Measurements from ENCODE around the gene BEND7.

The BEND7 gene

DNA sequence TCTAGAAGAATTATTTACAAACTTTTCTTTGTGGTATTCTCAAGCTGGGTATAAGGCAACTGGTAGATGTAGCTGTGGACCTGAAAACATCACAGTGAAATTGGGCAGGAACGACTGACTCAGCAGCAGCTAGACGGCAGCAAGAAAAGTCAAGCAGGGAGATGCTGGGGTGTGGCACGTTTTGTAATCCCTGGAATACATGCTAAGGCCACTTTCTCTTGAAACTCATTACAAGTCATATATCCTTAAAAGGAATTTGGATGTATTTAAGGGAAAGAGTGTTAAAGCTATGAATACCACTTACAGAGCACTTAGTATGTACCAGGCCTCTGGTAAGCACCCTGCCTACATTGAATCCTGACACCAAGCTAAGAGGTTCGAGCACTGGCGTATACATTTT, 17.4 kb downstream of the BEND7 start:
- no peak for DNase-seq (ENCODE audit: low read depth)
- no peak overlapping the region for H3K4me3 ChIP-seq (ENCODE audit: low read depth, low read length)
- TF ChIP-seq, protein P1, sequence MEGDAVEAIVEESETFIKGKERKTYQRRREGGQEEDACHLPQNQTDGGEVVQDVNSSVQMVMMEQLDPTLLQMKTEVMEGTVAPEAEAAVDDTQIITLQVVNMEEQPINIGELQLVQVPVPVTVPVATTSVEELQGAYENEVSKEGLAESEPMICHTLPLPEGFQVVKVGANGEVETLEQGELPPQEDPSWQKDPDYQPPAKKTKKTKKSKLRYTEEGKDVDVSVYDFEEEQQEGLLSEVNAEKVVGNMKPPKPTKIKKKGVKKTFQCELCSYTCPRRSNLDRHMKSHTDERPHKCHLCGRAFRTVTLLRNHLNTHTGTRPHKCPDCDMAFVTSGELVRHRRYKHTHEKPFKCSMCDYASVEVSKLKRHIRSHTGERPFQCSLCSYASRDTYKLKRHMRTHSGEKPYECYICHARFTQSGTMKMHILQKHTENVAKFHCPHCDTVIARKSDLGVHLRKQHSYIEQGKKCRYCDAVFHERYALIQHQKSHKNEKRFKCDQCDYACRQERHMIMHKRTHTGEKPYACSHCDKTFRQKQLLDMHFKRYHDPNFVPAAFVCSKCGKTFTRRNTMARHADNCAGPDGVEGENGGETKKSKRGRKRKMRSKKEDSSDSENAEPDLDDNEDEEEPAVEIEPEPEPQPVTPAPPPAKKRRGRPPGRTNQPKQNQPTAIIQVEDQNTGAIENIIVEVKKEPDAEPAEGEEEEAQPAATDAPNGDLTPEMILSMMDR (conservative IDR thresholded peaks at IDR 0.05; ENCODE audit: low read depth, low read length): no peak

DNA sequence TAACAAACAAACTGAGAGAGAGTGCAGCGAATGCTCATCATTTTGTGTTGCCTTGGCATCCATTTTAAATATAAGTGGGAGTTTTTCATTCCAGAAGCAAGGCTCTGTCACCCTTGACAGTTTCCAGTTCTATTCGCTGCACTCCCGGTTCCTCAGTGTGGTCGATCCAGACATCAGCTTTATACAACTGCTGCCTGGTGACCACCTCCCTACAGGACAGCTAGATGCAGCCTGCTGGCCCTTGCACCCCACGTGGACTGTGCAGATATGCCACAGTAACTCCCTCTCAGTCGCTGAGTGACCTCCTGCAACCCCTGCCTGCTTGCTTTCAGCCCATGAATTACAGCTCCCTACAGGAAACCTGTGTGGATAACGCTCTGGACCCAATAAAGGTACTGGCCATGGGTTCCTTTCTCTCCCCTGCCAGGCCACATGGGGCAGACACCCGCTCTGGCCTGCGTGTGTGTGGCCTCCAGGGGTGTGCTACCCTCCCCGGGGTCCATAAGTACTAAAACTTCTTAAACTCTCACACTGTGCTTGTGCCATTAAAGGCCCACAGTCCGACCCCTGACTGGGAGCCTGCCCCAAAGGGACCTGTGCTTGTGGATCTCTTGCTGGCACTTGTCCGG, 23.6 kb downstream of the BEND7 start:
- no peak for DNase-seq (ENCODE audit: low read depth)
- TF ChIP-seq, protein P1 (conservative IDR thresholded peaks at IDR 0.05; ENCODE audit: low read depth, low read length): no peak
- no peak overlapping the region for H3K4me3 ChIP-seq (ENCODE audit: low read depth, low read length)

DNA sequence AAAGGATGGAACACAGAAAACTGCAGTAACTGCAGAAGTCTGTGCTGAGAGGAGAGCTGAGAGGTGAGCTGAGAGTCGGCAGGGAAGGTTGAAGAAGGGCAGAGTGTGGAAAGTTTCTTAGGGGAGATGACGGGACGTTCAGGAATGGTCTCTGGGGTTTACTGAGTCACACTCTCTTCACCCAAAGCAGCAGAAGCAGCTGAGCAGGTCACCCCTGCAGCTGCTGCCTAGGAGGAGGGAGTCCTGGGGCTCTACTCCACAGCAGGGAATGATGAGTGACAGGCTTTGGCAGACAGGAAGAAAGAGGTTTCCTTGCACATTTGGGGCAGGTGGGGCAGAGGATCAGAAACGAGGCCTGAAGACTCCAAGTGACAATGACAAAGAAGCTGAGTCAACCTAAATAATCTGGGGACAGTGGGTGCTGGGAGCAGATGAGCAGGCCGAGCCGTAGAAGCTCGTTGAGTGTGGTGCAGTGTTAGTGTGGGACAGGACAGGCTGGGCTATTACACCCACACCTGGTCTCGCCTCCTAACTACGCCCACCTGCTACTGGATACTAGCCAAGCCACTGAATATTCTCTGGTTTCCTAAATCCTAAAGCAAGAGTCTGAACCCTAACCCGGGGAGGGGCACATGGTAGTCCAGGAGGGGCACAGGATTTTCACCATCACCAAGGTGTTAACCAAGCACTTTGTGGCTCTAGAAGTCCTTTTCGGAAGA, 24.9 kb downstream of the BEND7 start:
- TF ChIP-seq, protein P1 (conservative IDR thresholded peaks at IDR 0.05; ENCODE audit: low read depth, low read length): no peak
- DNase-seq (ENCODE audit: low read depth): peak; percentile 61
- H3K4me3 ChIP-seq (ENCODE audit: low read depth, low read length): no peak overlapping the region

DNA sequence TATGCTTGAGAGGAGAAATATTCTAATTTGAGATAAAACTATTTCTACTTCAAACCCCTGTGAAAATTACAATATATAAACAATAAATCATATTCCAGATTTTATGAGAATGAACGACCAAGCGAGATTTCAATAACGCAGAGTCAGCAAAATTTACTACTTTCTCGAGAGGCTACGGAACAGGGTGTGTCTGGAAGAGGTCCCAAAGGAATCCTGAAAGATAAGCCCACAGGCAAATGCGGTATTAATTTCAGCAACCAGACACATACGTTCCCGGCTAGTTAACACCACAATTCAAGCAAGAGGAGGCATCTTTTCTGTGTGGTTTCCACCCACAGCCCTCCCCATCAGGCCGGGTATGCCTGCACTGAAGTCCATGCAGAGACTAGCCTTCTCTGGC, 26.4 kb downstream of the BEND7 start:
- no peak overlapping the region for H3K4me3 ChIP-seq (ENCODE audit: low read depth, low read length)
- no peak for DNase-seq (ENCODE audit: low read depth)
- TF ChIP-seq, protein P1 (conservative IDR thresholded peaks at IDR 0.05; ENCODE audit: low read depth, low read length): no peak

DNA sequence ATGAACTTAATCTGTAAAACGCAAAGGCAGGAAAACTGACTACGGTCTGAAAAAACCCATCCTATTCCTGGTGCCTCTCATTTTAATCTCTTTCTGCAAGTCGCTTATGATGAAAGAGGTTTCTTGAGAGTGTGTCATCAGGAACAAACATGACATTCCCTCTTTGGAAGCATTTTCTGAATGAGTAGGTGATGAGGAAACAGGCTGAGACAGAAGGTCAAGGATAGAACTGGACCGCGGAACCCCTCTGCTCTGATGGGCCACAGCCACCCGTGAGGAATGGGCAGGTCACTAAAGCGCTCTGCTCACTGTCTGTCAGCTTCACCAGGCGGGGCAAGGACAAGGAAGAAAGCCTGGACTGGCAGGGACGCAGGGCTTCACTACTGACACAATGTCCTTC, 28.6 kb downstream of the BEND7 start:
- DNase-seq (ENCODE audit: low read depth): no peak
- TF ChIP-seq, protein P1 (conservative IDR thresholded peaks at IDR 0.05; ENCODE audit: low read depth, low read length): no peak
- H3K4me3 ChIP-seq (ENCODE audit: low read depth, low read length): no peak overlapping the region

DNA sequence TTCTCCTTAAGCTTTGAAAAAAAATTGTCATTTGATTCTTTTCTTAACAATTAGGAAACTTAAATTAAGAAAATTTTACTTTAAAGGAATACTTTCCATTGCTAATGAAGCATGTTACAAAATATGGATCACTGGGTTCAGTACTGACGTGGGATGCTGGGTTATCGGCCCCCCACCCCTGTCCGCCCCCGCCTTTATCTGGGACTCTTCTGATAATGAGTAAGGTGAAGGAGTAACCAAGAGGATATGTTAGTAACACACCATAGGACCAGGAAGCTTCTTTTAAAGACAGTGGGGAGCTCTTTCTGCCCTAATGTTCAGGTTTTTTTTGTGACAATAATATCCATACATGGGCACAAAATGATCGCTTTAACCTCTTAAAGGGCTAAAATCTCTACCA, 29.7 kb downstream of the BEND7 start:
- DNase-seq (ENCODE audit: low read depth): no peak
- TF ChIP-seq, protein P1 (conservative IDR thresholded peaks at IDR 0.05; ENCODE audit: low read depth, low read length): no peak

DNA sequence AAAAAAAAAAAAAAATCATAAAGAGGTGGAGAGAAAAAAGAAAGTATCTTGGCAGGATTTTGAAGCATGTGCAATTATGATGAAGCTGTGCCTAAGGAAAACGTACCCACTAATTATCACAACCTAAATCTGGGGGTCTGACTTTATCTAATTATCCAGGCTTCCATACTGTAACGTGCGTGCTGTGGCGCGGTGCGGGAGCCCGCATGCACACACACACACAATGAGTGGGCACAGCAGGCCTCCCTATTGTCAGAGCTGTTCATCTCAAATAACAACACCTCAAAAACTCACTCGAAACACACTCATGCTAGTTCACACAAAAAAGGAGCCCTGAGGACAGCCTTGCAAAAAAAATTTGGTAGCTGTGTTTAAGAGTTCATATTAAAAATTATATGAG, 31.9 kb downstream of the BEND7 start:
- no peak for DNase-seq (ENCODE audit: low read depth)
- H3K4me3 ChIP-seq (ENCODE audit: low read depth, low read length): no peak overlapping the region
- TF ChIP-seq, protein P1 (conservative IDR thresholded peaks at IDR 0.05; ENCODE audit: low read depth, low read length): no peak

More for the DNA sequence above, 29.7 kb downstream of the BEND7 start:
- H3K4me3 ChIP-seq (ENCODE audit: low read depth, low read length): no peak overlapping the region
